HG03460 (cell line): ENCODE data around the gene TRAF6.
A peak's percentile ranks its signal among the peaks of the same experiment; 100 is the strongest.

Source experiments
- ATAC-seq: cut with Tn5 transposase; IDR thresholded peaks from one replicate; pipeline ENCODE4 v1.9.1; 2021; ENCODE audit not compliant: unreplicated experiment

Gene TRAF6

DNA sequence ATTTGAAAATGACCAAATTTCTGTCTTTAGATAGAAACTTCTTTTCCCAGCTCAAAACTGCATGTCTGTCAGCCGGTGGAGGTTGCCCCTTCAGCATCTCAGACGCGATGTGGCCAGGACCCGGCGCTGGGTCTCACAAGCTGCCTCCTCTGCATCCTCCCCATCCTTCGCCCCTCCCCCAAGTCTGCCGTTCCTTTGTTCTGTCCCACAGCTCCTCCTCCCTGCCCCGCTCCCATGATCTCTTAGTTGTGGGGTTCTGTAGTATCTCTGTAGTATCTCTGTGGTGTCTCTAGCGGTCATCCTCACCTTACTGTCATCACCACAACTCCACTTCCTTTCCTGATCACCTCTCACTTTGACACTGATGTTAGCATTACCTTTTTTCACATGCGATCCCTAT lies 49.9 kb downstream of the TRAF6 start:
- no peak for ATAC-seq

GRCh38 chr11:36459046-36459445 lies 51.0 kb downstream of the TRAF6 start:
- ATAC-seq = no peak

- ATAC-seq = no peak
Measured at GRCh38 chr11:36458129-36458915, 51.8 kb downstream of the TRAF6 start.

DNA sequence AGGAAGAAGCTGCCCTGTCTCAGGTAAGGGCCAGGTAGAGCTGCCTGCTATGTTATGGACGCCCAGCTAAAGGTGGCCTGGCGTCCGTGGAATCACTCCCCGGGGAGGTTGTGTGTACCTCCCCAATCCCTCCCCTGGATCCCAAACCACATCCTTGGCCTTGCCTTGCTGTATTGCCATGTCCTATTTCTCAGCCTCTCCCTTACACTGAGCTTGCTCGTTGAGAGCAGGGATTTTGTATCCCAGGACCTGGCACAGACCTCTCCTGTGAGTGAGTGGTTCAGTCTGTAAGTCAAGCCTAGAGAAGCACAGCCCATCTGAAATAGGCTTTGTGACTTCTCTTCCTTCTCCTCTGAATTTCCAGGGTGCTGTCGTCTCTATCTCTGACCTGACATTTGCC lies 53.9 kb downstream of the TRAF6 start:
- no peak for ATAC-seq

GRCh38 chr11:36455658-36456111 lies 54.4 kb downstream of the TRAF6 start:
- ATAC-seq = no peak

DNA sequence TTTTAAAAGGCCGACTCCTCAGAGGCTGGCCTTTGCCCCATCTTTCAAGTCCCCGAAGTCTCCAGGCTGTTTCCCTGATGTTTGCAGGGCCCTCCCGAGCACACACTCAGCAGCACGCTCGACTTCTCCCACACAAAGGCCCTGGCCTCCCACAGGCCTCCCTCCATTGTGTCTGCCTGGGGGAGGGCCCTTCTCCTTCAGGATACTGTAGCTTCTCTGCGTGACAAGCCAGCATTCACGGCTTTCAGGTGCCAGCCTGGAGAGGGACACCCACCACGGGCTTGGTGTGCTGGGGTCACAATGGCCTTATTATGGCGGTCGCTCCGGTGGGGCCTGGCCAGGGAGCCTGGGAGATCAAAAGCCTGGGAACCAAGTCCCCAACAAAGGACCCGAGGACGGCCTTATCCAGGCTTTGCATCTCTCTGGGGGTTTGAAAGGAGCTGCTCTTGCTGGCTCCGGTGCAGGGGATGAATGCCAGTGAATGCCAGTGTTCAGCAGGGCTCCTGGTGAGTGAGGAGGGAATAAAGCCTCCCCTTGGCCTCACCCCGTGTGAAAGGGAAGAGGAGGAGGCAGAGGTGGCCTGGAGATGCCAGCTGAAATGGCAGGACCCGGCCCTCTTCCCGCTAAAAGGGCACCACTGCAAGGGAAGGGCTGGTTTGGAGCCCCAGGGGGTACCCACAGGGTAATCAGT lies 55.0 kb downstream of the TRAF6 start:
- ATAC-seq = no peak

DNA sequence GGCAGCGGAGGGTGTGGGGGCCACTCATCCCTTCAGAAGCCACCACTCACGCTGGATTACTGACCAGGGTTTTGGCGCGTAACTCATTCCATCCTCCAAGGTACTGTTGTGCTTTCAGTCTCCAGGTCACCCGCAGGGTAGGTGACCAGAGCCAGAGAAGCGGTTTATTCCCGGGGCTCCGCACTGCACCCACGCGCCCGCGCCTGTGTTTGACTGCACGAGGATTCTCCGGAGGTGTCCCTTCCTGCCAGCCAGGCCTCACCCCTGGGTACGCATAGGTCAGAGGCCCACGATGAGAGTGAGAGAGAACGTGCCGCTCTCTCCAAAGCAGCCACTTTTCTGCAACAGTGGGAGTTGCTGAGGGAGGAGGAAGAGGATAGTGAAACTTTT lies 55.5 kb downstream of the TRAF6 start:
- ATAC-seq = no peak

DNA sequence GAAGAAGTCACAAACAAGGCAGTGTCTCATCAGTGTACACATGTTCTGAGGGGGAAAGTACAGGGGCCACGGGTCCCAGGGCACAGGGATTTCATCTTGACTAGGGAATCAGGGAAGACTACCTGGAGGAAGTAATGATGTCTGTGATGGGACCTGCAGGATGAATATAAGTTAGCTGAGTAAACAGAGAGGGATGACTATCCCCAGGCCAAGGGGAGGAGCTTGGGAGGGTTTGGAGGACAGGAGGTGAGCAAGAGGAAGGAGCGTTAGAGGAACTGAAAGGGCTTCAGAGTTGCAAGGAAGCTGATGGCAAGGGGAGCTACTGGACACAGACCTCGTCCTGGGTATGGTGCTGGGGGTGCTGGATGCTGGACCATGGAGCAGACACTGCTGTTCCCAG lies 56.4 kb downstream of the TRAF6 start:
- no peak for ATAC-seq

- no peak for ATAC-seq
Measured at GRCh38 chr11:36452961-36453360, 57.1 kb downstream of the TRAF6 start.

DNA sequence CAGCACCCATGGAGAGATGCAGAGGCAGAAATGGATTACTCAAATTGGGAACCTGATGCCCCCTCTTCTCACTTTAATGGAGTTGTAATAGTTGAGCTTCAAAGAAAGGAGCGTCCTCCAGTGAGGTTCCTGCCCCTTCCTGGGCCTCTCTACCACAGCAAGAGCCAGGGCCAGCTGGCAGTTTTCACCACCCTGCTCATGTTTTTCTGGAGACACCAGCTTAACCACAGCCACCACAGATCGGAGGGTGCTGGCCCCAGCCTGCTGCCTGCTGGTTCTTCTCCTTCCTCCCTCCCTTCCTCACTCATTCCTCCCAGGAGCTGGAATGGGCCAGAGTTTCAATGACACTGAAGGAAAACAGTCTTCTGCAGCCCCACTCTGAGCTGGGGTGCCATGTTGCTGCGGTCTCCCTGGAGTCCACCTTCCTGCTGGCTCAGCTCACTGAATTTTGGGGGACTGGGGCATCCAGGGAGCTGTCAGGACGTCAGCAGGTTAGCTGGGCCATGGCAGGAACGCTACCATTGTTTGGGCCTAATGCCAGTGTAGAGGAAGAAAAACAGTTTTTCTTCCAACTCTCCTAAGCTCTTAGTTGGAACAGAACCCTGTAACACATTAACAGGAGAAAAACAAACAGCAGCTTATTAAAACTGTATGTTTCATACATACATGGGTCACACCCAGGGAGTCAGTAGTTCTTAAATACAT lies 57.7 kb downstream of the TRAF6 start:
- no peak for ATAC-seq

DNA sequence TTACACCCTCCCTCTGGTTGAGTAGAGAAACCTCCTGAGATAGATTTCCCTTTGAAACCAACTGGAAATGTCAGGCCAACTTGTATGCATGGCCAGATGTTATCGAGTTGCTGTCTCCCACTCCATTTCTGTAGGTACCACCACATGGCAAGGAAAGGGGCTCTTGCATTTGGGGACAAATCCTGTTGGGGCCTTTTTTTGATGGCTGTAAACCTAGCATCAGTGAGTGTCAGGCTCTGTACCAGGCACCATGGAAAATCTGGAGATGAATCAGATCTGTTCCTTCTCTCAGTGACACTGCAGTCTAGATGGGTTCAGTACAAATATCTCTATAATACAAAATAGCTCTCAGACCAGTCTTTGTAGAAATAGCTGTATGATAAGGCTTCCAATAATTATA lies 58.4 kb downstream of the TRAF6 start:
- no peak for ATAC-seq

DNA sequence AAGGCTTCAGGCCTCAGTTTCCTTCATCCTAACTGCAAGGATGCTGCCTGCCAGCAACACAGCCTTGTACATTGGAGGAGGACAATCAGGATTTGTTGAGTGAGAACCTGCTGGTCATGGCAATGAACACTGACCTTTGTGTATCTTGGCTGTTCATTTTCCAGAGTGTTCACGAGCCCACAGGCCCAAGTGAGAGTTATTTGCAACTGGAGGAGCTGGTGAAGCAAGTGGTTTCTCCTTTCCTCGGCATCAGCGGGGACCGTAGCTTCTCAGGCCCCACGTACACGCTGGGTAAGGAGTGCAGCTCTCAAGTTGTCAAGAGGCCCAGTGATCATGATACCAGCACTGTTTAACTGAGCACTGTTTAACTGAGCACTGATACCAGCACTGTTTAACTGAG lies 59.0 kb downstream of the TRAF6 start:
- ATAC-seq = no peak

DNA sequence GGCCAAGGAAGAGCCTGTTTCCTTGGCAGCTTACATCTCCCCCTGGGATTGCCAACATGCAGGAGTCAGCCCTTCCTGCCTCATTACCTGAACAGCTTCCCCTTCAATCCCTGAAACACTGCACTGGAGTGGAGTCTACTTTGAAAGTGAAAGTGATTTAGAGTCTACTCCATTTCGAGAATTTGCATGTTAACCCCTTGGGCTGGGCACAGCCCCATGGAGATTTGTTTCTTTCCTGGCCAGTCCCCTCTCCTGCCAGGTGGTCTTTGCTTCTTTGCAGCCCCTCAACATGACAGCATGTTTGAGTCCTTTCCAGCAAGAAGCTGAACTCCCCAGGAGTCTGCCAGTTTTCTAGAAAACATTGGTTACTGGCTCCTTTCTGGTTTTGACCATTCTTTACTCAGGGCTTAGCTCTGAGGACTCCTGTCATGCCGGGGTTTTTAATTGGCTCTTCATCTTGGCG lies 59.9 kb downstream of the TRAF6 start:
- no peak for ATAC-seq

DNA sequence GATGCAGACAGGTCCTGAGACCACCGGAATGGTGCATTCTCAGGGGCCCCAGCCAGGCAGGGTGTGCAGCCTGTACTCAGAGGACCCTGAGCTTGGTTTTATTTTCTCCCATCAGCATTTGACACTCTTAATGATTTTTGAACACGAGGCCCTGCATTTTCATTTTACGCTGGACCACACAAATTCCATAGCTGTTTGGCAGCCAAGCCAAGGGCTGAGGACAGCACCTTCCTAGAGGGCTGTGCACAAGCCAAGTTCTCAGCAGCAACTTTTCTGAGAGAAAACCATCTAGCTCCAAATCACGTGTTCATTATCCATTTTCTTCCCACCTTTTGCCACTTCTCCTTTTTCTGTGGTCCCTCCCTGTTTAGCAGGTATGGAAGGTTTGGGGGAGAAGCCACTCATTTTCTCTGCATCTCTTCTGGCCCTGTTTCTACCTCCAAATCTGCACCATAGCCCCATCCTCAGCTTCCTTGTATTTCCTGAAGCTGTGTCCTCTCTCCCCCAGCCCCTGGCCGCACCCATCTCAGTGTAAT lies 60.4 kb downstream of the TRAF6 start:
- ATAC-seq = no peak

DNA sequence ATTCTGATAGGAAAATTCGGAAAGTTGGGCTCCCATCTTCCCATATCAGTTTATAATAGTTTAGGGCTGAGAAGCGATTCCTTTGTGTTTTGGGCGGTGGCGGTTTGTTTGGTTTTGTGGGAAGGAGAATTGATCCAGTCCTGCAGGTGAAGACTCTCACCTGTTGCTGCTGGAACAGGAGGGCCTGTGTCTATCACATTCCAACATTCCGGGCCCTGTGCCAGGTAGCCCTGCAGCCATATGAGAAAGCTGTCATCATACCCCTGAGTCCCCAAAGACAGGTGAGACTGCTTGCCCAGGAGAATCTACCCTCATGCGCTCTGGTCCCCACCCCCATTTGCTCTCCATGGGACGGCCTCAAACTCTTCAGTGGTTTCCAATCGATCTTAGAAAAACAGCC lies 62.1 kb downstream of the TRAF6 start:
- no peak for ATAC-seq

DNA sequence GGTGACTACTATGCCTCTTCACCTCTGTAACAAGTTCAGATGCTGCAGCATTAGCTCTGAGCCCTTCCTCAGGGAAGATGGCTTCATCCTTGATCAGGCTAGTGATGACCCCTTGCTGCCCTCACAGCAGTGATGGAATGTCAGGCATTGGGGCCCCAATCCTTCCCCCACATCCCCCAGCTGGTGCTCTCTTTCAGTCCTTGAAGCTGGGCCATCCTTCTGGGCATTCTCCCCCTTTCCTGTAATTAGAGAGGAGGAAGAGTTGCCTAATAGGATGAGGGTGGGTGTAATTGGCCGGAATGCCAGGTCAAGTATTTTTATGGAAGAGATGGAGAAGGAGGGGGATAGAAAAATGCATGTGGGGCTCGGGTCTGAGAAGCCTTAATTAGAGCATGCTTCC lies 62.6 kb downstream of the TRAF6 start:
- no peak for ATAC-seq

GRCh38 chr11:36446135-36446534 lies 63.9 kb downstream of the TRAF6 start:
- no peak for ATAC-seq

DNA sequence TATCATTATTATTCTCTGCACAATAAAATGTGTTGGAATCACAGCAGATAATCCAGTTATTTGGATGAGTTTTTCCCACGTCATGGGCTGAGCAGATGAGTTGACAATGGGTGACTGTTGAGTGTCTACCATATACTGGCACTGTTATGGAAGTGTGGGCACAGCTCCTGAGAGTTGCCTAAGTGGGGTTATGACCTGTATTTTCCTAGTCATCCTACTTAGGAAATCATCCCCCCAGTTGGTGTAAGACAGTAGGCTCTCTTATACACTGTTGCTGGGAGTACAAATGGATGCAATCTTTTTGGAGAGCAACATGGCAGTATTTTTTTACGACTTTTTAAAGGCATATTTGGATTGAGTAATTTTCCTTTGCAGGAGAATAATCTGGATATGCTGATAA lies 66.4 kb downstream of the TRAF6 start:
- ATAC-seq = no peak

DNA sequence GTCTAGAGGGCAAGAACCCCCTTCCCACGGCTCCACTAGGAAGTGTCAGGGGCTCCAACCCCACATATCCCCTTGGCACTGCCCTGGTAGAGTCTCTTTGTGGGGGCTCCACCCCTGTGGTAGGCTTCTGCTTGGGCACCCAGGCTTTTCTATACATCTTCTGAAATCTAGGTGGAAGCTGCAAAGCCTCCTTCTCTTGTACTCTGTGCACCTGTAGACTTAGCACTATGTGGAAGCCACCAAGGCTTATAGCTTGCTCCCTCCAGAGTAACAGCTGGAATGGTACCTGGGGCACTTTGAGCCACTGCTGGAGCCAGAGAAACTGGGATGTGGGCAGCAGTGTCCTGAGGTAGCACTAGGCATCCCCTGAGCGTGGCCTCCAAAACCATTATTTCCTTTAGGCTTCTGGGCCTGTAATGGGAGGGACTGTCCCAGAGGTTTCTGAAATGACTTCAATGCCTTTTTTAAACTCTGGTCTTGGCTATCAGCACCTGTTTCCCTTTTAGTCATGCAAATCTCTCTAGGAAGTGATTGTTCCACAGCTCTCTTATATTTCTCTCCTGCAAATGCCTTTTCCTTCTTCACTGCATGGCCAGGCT lies 68.4 kb downstream of the TRAF6 start:
- ATAC-seq = peak; percentile 94

DNA sequence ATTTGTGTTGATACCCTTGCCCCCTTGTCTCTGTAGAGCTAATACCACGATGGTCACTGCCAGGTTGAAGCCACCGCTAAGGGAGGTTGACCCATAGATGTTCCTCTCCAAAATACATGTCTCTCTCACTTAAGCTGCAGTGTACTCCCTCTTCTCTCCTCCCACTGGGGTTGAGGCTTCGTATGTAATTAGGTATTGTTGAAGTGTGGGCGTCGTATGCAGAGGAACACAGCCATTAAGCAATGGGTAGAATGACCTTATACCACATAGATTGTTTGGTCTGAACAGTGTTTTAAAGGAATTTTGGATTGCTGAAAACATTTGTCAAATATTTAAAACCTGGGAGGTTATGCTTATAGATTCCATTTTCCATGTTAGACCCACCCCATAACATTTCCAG lies 71.9 kb downstream of the TRAF6 start:
- ATAC-seq = no peak

DNA sequence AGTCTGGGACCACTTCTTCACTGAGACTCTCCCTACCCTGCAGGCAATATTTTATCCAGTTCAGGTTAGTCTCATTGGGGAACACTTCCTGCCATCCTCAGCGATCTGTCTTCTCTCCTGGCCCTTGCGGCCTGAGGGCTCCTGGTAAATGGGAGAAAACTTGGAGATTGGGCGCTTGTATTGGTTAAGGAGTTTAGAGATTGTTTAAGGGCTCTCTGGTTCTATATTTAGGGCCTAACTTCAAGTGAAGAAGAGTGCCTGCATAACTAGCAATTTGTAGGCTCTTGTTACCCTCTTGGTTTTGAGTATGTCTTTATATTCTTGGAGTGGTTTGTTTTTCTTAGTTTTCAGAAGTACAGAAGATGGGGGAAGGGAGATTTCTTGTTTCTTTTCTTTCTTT lies 72.7 kb downstream of the TRAF6 start:
- no peak for ATAC-seq
